KOPT-K1 (cell line): ENCODE data around the gene SUSD6.
A peak's percentile ranks its signal among the peaks of the same experiment; 100 is the strongest.
"Not testable (repeated sequence)": the region's sequence is repeated elsewhere in the genome, so short reads cannot be mapped to it uniquely, and the experiment has no call there.

Experiments used
- H3K27ac ChIP-seq: fragments of 200-600 bp; sonication (generic); 2 replicates; pipeline ENCODE4 v1.5.1; 2016; ENCODE audit warnings: antibody characterized with exemption, mild to moderate bottlenecking, low read depth, low read length; ENCODE audit not compliant: poor library complexity, severe bottlenecking
- H3K36me3 ChIP-seq: fragments of 200-600 bp; sonication (generic); 2 replicates; pipeline ENCODE4 v1.5.1; 2017; ENCODE audit warnings: antibody characterized with exemption, mild to moderate bottlenecking, low read length, moderate library complexity; ENCODE audit not compliant: insufficient read depth
- H3K9me3 ChIP-seq: fragments of 200-600 bp; sonication (generic); 2 replicates; pipeline ENCODE4 v1.5.1; 2017; ENCODE audit warnings: antibody characterized with exemption, low read length, mild to moderate bottlenecking; ENCODE audit not compliant: insufficient read depth, poor library complexity, severe bottlenecking

Gene SUSD6

DNA sequence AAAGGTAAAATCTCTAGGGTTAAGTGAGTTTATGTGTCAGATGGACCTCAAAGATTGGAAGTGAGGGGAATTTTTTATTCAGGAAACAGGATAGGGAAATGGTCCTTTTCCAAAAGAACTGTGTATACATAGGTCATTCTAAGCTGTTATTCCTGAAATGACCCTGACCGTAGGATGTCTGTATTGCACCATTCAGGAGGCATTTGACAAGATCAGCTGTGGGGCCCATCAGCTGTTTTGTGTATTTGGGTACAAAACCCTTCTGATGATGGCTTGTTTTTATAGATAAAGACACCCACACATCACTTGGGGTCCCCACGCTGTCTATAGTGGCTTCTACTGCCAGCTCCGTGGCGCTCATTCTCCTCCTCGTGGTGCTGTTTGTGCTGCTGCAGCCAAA lies 92.9 kb downstream of the SUSD6 start:
- Histone ChIP-seq H3K27ac (peak overlapping the region; percentile 86), H3K36me3 (peaks cover 40% of the 10 kb centered on the region), H3K9me3 (no peaks in the 10 kb centered on the region)

DNA sequence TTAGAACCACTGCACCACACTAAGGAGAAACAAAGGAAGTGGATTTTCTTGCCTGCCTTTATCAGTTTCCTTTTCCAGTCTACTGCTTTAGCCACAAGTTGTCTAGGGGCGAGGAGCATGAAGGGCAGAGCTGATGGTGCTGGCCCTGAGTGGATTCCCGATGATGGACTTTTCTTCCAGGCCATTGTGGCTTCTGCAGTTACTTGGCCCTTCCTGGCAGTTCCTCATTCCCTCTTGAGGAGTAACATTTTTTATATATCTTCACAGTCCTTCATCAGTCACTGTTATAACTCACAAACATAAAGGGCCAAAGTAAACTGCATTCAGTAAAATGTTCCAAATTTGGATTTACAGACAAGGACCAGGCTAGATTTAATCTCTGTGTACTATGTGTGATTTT lies 94.3 kb downstream of the SUSD6 start:
- no peaks in the 10 kb centered on the region for H3K9me3 ChIP-seq
- peak overlapping the region; percentile 86 for H3K27ac ChIP-seq
- peaks cover 53% of the 10 kb centered on the region for H3K36me3 ChIP-seq

DNA sequence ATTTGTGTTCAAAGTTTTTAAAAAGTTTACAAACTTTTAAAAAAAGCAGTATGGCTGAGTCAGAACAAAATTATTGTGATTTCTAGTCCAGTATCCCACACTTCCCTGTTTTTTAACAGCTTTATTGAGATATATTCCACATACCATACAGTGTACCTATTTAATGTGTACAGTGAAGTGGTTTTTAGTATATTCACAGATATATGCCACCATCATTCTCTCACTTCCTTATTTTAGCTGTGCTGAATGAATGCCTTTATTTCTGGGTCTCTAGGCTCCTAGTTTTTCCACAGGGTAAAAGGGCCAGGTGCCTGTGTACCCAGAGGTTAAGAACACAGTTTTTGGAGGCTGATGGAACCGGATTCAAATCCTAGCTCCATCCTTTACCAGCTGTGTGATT lies 96.7 kb downstream of the SUSD6 start:
- H3K36me3 ChIP-seq: peaks cover 69% of the 10 kb centered on the region
- H3K9me3 ChIP-seq: no peaks in the 10 kb centered on the region
- H3K27ac ChIP-seq: peak overlapping the region; percentile 10

DNA sequence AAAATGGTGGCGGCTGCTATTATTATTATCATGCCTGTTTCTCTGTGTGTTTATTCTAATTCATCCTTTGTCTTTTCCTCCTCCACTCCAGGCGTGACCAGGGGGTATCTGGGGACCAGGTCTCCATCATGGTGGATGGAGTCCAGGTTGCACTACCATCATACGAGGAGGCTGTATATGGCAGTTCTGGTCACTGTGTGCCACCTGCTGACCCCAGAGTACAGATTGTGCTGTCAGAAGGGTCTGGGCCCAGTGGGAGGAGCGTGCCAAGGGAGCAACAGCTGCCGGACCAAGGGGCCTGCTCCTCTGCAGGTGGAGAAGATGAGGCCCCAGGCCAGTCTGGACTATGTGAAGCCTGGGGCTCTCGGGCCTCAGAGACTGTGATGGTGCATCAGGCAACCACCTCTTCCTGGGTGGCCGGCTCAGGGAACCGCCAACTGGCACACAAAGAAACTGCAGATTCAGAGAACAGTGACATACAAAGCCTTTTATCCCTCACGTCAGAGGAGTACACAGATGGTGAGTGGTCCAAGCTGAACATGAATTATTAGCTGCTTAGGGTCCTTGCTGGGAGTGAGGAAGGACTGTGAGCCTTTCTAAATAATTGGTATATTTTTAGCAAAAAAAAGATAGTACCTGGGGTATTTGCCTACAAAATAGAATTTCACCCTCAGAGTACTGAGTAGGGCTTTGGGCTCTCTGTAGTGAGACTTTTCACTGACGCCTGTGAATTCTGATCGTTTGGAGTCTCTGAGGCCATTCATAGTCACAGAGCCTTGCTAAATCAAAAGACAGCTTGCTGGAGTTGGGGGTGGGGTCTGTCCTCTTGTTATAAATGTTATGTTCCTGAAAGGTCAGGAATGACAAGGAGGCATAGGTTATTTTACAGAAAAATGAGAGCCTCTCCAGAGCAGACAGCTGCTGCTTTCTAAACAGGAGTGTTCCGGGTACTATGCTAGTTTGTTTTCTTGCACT lies 97.5 kb downstream of the SUSD6 start:
- peak overlapping the region; percentile 10 for H3K27ac ChIP-seq
- peaks cover 69% of the 10 kb centered on the region for H3K36me3 ChIP-seq
- H3K9me3 ChIP-seq: no peaks in the 10 kb centered on the region

DNA sequence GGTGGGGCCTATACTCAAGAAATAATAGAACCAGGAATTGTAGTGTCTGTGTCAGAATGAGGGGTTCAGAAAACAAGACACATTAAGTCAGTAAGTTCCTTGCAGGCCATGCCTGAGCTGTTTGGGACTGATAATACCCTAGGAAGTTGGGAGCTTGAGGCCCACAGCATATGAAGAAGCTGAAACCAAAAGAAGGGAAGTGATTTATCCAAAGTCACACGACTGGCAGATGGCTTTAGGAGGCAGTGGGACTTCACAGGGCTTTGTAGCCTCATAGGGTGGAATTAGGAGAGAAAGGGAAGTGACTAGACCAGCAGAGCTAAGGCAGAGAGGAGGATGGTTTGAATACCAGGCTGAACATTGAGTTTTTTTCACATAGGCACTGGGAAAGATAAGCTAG lies 99.0 kb downstream of the SUSD6 start:
- H3K27ac ChIP-seq: no peak overlapping the region
- no peaks in the 10 kb centered on the region for H3K9me3 ChIP-seq
- H3K36me3 ChIP-seq: peaks cover 68% of the 10 kb centered on the region

DNA sequence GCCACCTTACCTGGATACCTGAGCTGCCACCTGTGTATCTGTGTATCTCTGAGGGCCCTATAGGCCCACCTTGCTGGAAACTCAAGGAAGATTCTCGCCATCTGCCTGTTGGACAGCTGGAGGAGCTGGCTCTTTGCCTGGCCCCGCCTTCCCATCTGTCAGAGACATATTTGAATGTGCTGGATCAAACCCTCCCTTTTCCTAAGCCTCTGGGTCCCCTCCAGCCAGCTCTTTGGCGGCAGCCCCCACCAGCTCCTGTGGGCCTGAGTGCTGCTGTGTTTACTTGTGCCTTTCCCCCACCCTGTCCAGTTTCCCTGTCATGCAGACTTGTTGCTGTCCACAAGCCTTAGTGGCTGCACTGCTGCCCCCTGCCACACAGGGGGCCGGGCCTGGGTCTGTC lies 99.7 kb downstream of the SUSD6 start:
- Histone ChIP-seq H3K36me3 (peaks cover 64% of the 10 kb centered on the region), H3K9me3 (no peaks in the 10 kb centered on the region), H3K27ac (no peak overlapping the region)

DNA sequence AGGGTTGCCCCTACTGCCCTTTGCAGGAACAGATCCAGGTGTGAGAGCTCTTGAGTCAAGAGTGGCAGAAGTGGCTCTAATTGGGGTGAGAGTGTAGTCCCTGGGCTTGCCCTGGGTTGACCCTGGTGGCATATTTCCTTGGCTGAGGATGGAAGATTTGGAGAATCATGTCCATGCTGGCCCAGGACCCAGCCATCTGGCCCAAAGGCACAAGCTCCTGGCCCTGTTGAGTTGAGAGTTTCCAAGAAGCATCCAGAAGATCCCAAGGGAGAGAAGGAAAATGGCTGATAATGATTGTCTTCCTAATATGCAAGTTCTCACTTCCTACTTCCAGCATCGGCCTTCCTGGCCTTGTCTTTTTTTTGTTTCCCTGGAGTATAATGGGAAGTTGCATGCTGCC lies 100.1 kb downstream of the SUSD6 start:
- Histone ChIP-seq H3K27ac (peak overlapping the region; percentile 63), H3K9me3 (no peaks in the 10 kb centered on the region), H3K36me3 (peaks cover 63% of the 10 kb centered on the region)

DNA sequence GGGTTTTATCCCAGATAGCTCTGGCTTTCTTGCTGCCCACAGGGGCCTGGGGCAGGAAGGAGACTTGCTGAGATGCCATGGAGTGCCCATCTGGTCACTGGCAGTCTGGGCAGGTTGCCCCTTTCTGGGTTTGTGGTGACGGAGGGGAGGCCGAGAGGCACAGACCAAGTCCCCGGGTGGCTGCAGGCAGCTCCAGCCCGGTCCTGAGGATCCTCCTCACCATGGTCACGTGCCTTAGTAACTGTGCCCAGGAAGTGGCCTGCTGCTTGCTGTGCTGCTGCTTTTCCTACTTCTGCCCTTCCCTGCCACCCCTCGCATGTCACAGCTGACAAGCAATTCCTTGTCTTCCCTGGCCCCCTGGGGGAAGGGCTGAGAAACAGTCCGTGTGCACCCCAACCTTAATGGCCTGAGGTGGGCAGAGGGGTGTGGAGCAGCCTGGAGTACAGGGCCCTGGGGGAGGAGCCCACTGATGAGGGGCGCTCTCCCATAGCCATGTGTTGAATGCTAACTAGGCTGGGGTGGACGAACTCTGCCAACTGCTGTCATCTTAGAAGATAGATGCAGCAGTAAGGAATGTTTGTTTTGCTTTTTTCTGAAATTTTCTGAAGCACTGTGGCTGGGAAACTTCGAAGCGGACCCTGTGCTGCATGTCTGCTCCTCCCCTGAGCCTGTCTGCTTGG lies 100.6 kb downstream of the SUSD6 start:
- H3K9me3 ChIP-seq: no peaks in the 10 kb centered on the region
- peaks cover 57% of the 10 kb centered on the region for H3K36me3 ChIP-seq
- peak overlapping the region; percentile 63 for H3K27ac ChIP-seq

DNA sequence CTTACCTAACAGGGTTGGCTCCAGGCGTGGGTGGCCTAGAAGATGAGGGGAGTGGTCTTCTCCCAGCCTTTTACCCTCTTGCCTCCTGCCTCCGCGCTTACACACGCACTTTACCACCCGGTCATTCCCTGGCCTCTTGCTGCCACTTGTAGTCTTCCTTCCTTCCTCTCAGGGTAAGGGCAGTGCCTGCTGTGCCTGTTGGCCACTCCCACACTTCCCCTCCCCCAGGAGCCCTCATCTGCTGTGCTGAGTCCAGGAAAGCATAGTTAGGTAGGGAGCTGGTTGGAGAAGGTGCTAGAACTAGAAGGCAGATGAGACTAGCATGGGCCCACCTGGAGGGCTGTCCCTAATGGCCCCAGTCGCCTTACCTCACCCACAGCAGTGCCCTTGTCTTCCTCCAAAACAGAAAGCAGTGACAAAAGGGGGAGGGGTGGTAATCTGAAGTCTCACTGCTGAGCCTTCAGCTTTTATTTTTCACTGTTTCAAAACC lies 101.2 kb downstream of the SUSD6 start:
- no peaks in the 10 kb centered on the region for H3K9me3 ChIP-seq
- peak overlapping the region; percentile 63 for H3K27ac ChIP-seq
- H3K36me3 ChIP-seq: peaks cover 54% of the 10 kb centered on the region

DNA sequence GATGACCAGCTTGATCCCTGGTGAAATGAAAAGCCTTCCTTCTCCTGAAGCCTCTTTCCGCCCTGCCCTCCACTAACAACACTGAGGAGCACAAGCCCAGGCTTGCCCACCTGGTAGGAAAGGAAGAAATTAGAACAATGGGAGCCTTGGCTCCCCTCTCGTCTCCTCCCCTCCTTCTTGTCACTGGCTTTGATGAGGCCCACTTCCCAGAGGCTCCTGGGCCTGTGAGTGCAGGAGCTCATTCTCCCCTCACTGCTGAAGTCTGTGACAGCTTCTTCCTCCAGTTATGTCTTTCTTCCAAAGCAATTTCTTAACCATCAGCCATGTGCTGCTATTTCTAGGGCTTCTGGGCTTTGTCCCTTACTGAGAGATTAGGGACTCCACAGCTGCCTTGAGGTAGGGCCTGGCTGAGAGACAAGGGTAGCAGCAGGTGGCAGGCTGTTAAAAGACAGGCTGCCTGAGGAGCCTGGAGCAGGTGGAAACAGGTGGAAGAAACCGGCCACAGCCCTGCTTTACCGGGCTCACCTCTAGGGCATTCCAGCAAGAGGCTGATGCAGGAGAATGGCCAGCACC lies 101.9 kb downstream of the SUSD6 start:
- no peaks in the 10 kb centered on the region for H3K9me3 ChIP-seq
- H3K36me3 ChIP-seq: peaks cover 48% of the 10 kb centered on the region
- peak overlapping the region; percentile 63 for H3K27ac ChIP-seq

DNA sequence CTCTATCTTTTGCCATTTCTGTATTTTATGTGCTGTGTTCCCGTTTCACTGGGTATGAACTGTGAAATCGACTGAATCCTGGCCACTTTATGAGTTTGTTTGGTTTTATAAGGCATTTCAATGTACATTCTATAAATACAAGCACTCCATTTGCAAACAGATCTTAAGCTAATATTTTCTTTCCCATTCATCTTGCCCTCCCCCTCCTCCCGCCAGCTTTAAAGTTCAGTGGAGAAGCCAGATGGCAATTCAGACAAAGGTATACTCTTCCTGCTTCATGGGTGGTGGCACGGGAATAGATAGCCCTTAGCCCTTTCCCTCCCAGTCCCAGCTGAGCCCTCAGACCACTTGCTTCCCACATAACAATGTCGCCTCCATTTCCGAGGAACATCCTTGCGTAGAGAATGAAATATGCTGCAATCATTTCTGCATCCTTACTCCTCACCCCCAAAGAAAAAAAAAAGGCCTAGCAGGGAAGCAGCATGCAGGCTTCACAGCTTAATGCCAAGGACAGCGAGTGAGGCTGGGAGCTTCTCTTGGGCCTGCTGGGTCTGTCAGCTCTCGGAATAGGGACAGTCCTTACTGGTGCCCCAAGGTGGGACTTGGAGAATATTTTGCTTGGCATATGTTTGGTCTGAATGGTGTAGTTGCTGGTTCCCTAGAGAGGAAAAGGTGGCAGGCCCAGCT lies 102.7 kb downstream of the SUSD6 start:
- H3K9me3 ChIP-seq: no peaks in the 10 kb centered on the region
- no peak overlapping the region for H3K27ac ChIP-seq
- peaks cover 39% of the 10 kb centered on the region for H3K36me3 ChIP-seq

DNA sequence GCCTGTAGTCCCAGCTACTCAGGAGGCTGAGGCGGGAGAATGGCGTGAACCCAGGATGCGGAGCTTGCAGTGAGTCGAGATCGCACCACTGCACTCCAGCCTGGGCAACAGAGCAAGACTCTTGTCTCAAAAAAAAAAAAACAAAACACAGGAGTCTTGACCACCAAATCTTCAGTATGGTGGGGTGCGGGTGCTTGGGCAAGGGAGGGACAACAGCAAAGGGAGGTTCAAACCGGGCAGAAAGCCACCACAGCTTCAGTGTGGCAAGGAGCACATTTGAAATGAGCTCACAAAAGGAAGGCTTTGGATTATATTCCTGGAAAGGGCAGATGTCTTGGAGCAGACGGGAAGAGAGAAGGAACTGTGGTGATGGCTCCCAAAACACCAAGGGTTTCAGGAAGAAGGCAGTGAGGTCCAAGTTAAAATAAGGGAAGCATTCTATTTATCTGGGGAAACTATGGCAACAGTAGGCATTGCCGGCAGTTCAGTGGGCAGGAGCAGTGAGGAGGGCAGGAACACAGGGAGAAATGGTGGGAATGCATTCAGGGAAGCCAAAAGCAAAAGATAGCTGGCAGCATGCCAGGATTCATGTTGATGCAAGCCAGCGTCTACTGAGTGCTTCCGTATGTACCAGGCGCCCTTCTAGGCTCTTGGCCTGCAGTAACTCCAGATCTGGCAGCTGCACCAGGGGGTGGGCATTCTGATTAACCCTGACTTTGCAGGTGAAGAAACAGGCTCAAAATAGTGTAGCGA lies 104.5 kb downstream of the SUSD6 start:
- peak overlapping the region; percentile 28 for H3K27ac ChIP-seq
- H3K9me3 ChIP-seq: no peaks in the 10 kb centered on the region
- peaks cover 22% of the 10 kb centered on the region for H3K36me3 ChIP-seq

DNA sequence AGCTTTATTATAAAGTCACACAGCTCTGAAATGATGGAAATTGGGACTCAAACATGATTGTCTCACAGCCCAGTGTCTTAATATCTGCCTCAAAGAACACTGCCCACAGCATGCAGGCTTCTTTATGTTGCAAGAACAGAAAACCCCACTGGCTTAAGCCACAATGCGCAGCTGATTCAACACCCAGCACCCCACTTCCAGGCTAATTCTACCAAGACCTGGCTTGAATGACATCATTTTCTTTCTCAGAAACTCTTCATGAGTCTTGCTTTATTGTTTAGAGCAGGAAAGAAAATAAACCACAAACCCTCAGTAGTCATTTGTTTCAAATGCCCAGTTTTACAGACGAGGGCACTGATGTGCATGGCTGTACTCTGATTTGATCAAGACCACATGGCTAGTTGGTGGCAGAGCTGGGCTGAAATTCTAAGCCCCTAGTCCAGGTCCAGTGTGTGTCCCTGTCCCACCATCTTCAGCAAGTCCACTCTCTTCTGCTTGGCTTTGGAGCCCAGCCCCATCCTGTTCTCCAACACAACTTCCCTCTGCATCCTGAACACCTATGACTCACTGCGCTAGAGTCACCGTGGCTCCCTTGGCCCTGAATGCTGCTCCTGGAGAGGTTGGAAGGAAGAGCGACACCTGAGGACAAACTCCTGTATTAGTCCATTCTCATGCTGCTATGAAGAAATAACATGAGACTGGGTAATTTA lies 105.2 kb downstream of the SUSD6 start:
- peaks cover 14% of the 10 kb centered on the region for H3K36me3 ChIP-seq
- H3K27ac ChIP-seq: peak overlapping the region; percentile 35
- H3K9me3 ChIP-seq: no peaks in the 10 kb centered on the region

DNA sequence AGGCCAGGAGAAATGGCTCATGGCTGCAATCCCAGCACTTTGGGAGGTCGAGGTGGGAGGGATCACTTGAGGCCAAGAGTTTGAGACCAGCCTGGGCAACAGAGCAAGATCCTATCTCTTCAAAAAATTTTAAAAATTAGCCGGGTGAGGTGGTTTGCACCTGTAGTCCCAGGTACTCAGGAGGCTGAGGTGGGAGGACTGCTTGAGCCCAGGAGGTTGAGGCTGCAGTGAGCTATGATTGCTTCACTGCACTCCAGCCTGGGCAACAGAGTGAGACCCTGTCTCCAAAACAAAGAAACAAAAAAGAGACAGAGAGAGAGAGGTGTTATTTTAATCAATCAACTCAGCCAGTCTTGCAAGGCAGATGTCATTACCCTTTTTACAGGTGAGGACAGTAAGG lies 107.2 kb downstream of the SUSD6 start:
- not testable (repeated sequence) for H3K27ac ChIP-seq, H3K9me3 ChIP-seq, H3K36me3 ChIP-seq
